ENCODE data around the gene CDH23.
"Not testable (repeated sequence)": the region's sequence is repeated elsewhere in the genome, so short reads cannot be mapped to it uniquely, and the experiment has no call there.

The CDH23 gene

DNA sequence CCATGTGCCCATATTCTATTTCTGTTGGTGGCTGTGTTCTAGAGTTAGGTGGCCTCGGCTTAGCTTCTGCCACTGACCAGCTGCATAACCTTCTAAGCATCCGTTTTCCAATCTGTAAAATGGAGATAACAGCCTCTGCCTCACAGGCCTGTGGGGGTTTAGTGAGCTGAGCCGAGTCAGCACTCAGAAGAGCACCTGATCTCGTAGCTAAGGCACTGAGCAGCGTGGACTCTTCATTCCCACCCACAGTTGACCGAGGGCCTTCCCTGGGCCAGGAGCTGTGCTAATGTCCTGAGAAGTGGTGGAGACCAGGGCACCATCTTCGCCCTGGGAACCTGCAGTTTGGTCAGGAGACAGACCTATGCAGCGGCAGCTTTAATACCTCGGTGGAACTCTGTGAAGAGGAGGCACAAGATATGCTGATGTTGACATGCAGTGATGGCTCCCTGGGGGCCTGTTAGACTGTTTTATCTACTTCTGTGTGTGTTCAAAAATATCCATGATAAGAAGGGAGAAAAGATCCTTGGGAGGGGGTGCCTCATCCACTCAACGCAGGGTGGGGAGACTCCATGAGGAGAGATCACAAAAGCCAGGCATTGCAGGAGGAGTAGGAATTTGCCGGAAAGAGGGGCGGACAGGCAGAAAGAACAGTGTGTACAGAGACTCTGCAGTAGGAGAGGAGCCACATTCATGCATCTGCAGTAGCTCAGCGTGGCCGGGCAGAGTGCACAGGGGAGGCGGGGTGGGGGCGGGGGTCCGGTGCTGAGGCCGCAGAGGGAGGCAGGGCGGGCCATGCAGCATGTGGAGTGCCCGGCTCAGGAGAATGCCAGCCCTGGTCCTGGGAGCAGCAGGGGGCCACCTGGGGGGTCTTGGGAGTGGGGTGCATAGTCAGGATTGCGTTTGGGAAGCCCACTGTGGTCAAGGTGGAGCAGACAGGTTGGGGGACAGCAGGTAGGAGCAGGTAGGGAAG, 186.1 kb downstream of the CDH23 start:
- DNase-seq (ENCODE audit: low read depth in 2 of 2) = no peak

DNA sequence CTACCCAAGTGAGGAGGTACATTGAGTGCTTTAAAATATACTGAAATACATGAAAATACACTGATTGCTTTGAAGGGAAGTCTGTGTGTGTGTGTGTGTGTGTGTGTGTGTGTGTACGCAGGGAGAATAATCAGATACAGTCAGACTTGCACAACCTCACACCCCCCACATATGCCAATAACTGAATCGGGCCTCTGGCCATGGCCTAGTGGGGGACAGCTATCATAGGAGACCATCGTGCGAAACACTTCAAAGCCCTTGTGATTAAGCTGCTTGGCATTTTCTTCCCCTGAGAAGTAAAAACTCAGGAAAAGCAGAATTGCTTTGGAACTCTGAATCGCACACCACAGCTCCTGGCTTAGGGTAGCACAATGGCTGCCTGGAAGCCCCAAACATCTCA, 187.7 kb downstream of the CDH23 start:
- DNase-seq (ENCODE audit: low read depth in 2 of 2) = no peak

DNA sequence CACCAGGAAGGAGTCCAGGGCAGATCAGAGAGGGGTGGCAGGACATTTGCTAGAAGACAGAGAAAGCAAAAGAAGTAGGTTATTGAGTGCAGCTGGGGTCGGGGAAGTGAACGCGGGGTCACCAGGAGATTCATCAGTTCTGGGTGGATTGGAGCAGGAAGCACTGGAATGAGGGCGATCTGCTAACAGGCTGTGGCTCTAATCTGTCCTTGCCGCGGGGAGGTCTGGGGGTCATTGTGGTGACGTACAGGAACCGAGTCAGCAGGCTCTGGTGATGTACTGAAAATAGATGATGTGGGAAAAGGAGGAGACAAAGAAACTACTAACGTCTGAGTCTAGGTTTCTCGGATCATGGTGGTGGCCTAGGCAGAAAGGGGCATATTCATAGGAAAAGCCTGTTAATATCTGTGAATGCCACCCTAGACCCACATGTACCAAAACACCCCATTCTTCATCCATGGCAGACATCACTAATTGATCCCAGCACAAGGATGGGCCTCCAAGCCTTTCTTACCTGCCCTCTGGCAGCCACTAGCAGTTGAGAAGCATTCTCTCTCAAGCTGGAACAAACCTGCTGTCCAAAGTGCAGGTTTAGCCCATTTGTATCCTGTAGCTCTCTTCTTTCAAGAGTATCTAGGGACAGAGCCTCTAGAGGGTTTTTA, 188.3 kb downstream of the CDH23 start:
- no peak for DNase-seq (ENCODE audit: low read depth in 2 of 2)

DNA sequence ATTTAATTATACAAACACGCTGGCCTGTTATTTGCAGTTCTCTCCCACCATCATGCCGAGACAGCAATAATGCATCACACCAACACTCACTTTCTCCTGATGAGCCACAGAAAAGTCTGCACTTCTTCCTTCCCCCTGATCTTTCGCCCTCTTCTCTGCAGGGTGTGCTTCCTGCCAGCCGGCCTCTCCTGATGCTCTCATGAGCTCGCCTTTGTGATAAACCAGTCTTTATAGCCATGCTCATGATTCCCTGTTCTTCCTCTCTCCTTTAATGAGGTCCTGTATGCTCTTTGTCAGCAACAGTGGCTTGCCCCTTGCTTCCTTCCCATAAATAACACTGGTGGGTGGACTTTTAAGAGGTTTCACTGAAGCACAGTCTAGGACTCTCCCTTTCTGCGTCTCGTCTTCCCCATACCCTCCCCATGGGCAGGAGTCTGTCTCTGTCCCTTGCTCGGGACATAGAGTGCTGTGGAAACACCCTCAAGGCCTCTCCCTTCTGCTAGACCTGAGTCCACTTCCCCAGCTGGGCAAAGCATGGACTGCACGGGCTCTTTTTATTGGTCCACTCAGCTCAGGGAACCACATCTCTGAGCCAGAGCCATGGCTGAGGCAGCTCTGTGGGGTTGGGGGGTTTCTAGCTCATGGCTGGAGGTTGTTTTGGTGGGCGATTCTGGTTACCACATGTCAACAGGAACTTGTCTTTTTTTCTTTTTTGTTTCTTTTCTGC, 189.0 kb downstream of the CDH23 start:
- DNase-seq (ENCODE audit: low read depth in 2 of 2) = no peak

DNA sequence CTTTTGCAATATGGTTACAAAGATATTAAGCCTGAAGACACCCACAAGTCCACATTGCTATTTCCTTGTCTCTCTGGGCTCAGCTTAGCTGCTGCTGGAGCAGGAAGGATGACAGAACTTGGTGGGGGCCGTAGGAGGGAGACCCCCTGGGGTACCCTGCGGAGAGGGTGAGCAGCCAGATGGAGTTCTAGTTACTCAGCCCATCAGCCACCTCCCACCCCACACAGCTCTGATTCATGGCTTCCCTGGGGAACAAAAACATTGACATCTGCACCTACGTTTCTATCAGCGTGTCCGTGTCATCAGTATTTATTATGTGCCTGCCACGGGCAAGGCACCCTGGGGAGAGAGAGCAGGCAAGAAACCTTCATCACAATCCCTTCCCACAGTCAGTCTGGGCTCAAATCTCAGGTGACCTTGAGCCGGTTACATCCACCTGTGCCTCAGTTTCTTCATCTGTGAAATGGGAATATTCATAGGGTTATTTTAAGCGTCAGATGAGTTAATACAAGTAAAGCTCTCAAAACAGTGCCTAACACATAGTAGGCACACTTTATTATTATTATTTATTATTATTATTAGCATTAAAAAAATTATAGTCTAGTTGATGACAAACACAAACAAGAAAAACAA, 191.3 kb downstream of the CDH23 start:
- no peak for DNase-seq (ENCODE audit: low read depth in 2 of 2)

DNA sequence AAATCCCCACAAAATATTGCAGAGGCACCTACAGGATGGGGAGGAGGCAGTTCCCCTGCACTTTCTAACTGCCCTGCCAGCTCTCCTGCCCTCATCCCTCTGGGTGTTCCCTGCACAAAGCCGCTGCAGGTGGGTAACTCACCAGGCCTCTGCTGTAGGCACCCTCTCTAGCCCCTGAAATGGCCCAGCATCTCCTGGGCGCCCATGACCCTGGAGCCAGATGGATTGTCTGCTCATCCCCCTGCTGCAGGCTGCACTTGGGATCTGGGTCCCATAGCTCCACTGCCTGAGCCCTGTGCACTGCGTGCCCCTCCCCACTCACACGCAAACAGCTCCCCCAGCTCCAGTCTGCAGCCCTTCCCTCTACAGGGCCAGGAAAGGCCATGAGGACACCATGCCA, 192.0 kb downstream of the CDH23 start:
- no peak for DNase-seq (ENCODE audit: low read depth in 2 of 2)

DNA sequence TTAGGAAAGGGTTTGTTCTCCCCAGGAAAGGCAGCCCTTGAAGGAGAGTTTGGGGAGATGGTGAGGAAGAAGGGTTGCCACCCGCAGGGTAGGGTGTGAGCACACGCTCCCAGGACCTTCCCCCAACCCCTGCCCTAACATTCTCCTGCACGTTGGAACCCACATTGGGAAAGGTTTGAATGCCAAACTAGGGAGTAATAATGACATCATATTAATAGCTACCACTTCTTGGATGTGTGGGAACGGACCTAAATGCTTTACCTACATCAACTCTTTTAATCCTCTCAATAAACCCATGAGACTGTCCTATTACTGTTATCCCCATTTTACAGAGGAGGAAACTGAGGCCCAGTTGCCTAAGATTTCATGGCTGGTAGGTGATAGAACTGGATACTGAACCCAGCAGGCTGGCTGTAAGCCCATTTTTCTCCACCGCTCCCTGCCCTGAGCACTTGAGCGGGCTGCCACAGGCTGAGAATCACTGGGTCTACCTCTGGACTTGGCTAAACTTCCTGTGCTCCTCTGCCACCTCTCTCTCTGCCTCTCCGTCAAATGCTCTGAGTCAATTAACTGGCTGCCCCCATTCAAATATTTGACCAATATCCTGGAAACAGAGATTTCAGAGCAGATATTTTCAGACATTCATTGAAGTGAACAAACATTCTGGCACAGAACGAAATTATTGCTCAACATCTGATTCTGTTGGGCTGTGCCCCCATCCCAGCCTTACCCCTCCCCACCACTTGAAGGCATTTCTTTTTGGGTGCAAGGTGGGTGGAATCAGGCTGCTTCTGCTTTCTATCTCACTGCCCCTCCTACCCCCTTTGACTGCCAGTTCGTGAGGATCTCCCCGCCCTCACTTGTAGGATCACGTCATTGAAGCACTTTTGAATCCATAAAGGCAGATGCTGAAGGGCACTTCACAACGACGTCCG, 193.2 kb downstream of the CDH23 start:
- DNase-seq (ENCODE audit: low read depth in 2 of 2) = no peak

DNA sequence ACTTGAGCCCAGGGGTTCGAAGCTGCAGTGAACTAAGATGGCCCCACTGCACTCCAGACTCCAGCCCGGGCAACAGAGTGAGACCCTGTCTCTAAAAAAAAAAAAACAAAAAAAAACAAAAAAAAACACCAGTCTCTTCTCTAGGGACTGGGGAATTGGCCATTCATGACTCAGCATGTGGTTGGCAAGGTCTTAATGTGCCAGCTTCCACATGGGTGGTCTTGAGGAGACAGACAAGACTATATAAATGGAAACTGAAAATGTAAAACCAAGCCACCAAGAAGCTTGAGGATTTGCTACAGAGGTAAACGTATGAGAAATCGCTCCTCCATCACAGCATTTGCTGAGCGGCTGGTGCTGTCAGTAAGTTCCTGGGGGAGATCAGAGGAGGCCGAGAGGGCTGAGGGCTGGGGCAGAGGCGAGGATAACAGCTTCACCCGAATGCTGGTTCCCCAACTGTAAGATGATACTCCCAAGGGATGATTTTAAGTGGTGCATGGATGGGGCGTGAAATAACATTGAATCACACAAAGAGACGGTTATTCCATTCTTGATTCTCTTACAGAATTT, 194.1 kb downstream of the CDH23 start:
- DNase-seq (ENCODE audit: low read depth in 2 of 2) = no peak

DNA sequence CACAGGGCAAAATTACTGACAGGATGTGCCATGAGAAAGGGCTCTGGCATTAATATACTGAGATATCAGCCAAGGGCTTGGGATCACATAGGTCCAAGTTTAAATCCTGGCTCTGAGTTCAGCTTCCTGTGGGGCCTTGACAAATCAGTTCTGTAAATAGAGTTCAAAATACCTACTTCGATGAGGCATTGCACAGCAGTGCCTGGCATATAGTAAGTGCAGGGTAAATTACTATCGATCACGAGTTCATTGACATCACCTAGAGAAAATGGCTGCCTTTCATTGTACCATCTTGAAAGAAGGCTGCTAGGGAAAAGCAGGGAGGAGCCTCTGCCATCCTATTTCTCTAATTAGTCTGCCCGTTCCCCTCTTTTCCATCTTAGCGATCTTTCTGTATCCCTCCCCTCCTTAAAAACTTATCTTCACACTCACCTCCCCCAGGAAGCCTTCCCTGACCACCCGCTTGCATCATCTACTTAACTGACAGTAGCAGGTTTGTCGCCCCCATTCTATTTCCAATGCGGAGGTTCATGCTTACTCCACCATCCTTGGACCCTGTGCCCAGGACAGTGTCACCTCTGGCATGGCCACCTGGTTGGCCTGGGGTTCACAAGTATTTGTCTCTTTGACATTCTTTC, 198.3 kb downstream of the CDH23 start:
- no peak for DNase-seq (ENCODE audit: low read depth in 2 of 2)

DNA sequence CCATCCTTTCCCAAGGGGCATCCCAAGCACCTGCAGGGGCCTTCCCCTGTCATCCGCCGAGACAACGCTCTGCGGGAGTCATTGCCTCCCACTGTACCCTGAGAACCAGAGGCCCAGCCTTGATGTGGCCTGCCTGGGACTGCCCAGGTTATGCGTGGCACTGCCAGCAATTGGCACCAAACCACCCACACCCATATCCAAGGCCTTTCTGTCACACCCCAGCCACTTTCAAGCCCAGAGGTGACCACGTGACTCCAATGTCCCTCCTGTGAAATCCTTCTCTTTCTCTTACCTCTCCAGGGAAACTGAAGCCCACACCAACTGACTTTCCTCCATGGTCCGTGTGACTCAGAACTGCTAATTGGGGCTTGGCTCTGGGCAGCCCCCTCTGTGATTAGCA, 198.9 kb downstream of the CDH23 start:
- no peak for DNase-seq (ENCODE audit: low read depth in 2 of 2)

DNA sequence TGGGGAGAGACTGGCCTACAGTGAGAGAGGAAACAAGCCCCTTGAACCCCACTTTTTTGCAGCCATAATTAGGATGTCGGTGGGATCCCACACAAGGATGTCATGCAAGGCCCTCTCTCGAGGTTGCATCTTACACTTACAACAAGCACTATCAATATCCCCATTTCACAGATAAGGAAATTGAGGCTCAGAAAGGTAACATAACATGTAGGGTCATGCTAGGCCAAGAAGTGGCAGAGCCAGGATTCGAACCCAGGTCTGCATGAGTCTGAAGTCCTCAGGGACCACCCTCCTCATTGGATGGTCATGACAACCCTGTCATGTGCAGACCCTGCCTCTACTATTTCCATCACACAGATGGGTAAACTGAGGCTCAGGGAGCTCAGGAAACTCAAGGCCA, 199.4 kb downstream of the CDH23 start:
- DNase-seq (ENCODE audit: low read depth in 2 of 2) = no peak

DNA sequence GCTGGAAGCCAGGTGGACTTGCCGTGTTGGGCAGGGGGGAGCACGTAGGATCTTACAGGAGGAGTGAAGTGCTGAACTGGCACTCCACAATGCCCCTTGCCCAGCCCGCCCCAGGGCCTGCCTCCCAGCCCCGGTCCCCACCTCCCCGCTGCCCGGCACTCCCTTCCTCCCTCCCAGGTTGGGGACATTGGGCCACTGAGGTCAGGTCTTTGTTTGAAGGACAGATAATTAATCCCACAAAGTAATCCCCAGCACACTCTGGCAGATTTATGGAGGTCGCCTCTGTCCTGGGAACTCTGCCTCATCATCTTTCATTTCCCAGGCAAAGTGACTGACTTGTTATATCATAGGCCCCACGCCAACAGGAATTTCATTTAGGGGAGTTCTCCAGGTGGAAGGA, 200.0 kb downstream of the CDH23 start:
- no peak for DNase-seq (ENCODE audit: low read depth in 2 of 2)

DNA sequence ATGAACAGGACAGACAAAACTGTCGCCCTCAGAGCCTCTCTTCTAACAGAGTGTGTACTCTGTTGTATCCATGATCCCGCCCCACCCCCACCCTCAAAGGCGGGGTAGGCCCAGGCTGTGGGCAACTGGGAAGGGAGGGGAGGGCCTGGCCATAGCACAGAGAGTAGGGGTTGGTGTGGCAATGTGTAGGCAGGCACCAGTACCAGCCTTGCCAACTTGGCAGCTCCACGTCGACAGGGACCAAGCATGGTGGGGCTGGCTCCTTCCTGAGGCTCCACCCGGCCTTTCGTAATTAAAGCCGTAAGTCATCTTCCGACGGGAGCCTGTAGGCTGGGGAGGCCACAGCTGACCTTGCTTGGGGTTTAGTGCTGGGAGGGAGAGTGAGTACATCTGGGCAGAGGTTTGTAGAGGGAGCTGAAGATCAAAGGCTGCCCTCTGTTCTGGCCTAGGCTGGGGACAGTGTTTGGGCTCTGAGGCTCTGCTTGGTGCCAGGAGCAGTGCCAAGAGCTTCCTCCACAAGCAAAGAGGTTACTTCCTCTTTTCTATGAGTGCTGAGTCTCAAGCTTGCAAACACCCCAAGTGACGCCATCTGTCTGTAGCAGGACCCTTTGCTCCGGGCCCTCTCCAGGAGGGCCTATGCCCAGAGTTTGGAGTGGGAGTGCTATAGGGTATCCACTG, 201.2 kb downstream of the CDH23 start:
- no peak for DNase-seq (ENCODE audit: low read depth in 2 of 2)

DNA sequence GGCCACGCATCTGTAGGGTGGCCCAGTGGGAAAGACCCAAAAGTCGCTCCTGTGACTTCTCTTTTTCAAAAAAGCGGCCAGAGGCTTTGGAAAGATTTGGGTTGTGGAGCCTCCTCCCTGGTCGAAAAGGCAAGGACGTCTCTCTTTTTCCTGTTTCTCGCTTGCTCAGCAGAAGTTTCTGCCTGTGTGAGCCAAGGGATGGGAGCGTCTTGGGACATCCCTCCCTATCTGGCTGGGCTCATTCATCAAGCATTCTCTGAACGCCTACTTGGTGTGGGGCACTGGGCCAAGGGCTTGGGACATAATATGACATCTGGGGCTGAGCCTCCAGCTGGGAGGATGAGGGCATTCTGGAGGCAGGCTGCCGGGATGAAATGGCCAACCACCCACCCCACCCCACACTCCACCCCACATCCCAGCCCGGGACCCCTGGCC, 201.9 kb downstream of the CDH23 start:
- no peak for DNase-seq (ENCODE audit: low read depth in 2 of 2)

DNA sequence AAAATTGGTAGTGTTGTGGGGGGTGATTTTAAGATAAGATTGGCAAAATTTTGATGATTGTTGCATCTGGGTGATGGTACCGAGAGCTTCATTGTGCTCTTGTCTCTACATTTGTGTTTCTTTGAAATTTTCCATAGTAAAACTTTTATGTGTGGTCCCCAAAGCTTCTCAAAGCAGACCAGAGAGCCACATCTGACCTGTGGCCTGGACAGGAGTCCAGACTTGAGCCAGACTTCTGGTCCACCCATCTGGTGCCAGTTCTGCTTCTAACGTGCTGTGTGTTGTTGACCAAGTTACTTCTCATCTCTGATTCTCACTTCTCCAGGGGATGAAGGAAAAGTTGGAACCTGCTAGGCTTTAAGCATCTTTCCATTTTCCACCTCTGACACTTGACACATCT, 202.8 kb downstream of the CDH23 start:
- no peak for DNase-seq (ENCODE audit: low read depth in 2 of 2)

DNA sequence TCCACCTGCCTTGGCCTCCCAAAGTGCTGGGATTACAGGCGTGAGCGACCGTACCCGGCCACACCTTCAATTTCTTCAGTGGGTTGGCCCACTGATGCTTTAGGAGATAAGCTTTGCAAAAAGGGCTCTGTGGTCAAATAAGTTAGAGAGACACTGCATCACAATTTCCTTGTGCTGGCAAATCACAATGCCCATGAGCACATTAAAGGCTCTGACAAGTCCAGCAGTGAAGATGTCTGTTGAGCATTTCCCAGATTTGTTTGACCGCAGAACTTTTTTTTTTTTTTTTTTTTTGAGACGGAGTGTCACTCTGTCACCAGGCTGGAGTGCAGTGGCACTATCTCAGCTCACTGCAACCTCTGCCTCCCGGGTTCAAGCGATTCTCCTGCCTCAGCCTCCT, 203.5 kb downstream of the CDH23 start:
- not testable (repeated sequence) for DNase-seq (ENCODE audit: low read depth in 2 of 2)

DNA sequence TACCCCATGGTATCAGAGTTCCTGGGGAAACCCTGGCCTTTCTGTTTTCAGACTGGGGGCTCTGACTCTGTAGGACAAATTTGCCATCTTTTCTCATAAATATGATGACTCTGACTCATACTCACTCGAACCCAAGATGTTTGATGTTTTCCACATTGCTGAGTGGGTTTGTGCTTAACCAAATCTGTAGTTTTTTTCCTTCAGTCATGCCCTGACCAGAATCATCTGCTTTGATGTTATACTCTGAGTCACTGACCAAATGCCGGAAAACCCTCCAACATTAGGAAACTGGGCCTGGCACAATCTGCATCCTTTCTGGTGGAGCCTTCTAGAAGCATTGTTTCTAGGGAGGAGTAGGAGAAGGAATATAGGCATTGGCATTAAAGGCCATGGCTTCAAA, 204.1 kb downstream of the CDH23 start:
- DNase-seq (ENCODE audit: low read depth in 2 of 2) = no peak

DNA sequence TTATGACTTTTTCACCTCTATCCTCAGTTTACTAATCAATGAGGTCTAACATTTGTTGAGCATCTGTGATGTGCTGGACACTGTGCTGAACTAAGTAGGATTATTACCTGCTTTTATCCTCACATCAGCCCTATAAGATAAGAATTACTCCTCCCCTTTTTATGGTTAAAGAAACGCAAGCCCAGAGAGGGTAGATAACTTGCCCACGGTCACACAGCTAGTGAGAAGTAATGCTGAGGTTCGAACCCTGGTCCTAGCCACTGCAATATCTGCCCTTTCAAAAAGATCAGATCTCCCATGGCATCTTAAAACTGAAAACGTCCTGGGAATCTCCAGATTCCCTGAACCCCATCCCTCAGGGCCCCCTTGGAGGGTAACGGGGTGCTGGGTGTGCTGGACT, 204.6 kb downstream of the CDH23 start:
- DNase-seq (ENCODE audit: low read depth in 2 of 2) = no peak

DNA sequence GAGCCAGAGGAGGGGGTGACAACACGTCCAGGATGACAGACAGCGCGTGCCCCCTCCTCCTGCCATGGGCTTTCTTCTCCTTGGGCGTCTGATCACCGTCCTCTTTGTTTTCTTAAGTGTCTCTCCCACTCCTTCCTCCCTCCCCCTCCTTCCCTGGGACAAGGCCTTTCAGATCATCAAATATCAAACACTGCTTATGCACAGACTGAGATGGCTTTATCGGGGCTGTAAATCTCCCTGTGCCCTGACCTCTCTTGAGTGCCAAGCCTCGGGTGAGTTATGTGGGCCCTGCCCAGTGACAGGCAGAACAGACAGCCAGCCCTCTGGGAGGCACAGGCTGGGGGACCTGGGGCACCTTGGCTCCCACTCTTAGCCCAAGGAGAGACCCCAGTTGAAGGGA, 206.4 kb downstream of the CDH23 start:
- DNase-seq (ENCODE audit: low read depth in 2 of 2) = no peak

DNA sequence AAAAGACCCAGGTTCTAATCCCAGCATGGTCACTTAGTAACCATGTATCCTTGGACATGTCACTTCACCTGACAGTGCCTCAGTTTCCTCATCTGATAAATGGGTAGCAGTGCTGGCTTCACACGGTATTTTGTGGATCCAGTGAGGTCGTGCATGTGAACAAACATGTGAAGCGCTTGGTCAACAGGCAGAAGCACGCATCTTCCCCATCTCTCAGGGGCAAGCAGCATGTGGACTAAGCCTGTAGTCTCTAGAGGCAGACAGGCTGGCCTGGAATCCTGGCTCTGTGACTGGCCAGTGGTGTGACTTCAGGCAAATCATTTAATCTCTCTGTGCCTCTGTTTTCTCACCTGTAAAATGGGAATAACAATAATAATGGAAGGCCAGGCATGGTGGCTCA, 207.0 kb downstream of the CDH23 start:
- DNase-seq (ENCODE audit: low read depth in 2 of 2) = no peak

Data from stimulated activated CD4-positive, alpha-beta T cell treated with anti-CD3 and anti-CD28 coated beads, Interleukin-1b, Interleukin-23, amount 100 ng/mL, for 4 hours (primary cell).